ENCODE data around the gene MLH3.

GRCh38 chr14:75077794-75078193, 26.5 kb upstream of the MLH3 start:
- no peak for TF ChIP-seq CTCF (IDR thresholded peaks at IDR 0.05)
- peak; percentile 24; the same call in 1 of the 2 replicates for TF ChIP-seq POLR2AphosphoS5 (IDR thresholded peaks at IDR 0.05; ENCODE audit: low read depth, low read length)
- TF ChIP-seq, protein P1, sequence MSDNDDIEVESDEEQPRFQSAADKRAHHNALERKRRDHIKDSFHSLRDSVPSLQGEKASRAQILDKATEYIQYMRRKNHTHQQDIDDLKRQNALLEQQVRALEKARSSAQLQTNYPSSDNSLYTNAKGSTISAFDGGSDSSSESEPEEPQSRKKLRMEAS (IDR thresholded peaks at IDR 0.05; ENCODE audit: low read depth), result no peak
- TF ChIP-seq GABPA (IDR thresholded peaks at IDR 0.05; ENCODE audit: low read depth), result no peak
- TF ChIP-seq JUND (IDR thresholded peaks at IDR 0.05), result no peak
- TF ChIP-seq, protein P2, sequence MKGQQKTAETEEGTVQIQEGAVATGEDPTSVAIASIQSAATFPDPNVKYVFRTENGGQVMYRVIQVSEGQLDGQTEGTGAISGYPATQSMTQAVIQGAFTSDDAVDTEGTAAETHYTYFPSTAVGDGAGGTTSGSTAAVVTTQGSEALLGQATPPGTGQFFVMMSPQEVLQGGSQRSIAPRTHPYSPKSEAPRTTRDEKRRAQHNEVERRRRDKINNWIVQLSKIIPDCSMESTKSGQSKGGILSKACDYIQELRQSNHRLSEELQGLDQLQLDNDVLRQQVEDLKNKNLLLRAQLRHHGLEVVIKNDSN (IDR thresholded peaks at IDR 0.05; ENCODE audit: borderline replicate concordance, low read depth), result no peak
- peak in 1 of 2 experiments; percentile 60; a peak in 1 of 4 replicates for TF ChIP-seq EP300 (IDR thresholded peaks at IDR 0.05; ENCODE audit: borderline replicate concordance in 1 of 2, low read depth in 1 of 2, low read length in 1 of 2)
- TF ChIP-seq CHD2 (IDR thresholded peaks at IDR 0.05; ENCODE audit: low read length, partially characterized antibody), result no peak
- TF ChIP-seq RCOR1 (IDR thresholded peaks at IDR 0.05; ENCODE audit: low read length), result no peak
- TF ChIP-seq, protein P3, sequence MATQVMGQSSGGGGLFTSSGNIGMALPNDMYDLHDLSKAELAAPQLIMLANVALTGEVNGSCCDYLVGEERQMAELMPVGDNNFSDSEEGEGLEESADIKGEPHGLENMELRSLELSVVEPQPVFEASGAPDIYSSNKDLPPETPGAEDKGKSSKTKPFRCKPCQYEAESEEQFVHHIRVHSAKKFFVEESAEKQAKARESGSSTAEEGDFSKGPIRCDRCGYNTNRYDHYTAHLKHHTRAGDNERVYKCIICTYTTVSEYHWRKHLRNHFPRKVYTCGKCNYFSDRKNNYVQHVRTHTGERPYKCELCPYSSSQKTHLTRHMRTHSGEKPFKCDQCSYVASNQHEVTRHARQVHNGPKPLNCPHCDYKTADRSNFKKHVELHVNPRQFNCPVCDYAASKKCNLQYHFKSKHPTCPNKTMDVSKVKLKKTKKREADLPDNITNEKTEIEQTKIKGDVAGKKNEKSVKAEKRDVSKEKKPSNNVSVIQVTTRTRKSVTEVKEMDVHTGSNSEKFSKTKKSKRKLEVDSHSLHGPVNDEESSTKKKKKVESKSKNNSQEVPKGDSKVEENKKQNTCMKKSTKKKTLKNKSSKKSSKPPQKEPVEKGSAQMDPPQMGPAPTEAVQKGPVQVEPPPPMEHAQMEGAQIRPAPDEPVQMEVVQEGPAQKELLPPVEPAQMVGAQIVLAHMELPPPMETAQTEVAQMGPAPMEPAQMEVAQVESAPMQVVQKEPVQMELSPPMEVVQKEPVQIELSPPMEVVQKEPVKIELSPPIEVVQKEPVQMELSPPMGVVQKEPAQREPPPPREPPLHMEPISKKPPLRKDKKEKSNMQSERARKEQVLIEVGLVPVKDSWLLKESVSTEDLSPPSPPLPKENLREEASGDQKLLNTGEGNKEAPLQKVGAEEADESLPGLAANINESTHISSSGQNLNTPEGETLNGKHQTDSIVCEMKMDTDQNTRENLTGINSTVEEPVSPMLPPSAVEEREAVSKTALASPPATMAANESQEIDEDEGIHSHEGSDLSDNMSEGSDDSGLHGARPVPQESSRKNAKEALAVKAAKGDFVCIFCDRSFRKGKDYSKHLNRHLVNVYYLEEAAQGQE (IDR thresholded peaks at IDR 0.05; ENCODE audit: low read depth, low read length), result no peak
- TF ChIP-seq RAD21 (IDR thresholded peaks at IDR 0.05; ENCODE audit: low read length), result no peak
- no peak for TF ChIP-seq NFIC (IDR thresholded peaks at IDR 0.05; ENCODE audit: borderline replicate concordance)
- no peak for TF ChIP-seq TAF1 (IDR thresholded peaks at IDR 0.05; ENCODE audit: borderline replicate concordance, low read depth, low read length)

All from SK-N-SH (cell line).